ENCODE measurements around the gene SERPINB6.
"Not testable (repeated sequence)": the region's sequence is repeated elsewhere in the genome, so short reads cannot be mapped to it uniquely, and the experiment has no call there.

SERPINB6 gene

DNA sequence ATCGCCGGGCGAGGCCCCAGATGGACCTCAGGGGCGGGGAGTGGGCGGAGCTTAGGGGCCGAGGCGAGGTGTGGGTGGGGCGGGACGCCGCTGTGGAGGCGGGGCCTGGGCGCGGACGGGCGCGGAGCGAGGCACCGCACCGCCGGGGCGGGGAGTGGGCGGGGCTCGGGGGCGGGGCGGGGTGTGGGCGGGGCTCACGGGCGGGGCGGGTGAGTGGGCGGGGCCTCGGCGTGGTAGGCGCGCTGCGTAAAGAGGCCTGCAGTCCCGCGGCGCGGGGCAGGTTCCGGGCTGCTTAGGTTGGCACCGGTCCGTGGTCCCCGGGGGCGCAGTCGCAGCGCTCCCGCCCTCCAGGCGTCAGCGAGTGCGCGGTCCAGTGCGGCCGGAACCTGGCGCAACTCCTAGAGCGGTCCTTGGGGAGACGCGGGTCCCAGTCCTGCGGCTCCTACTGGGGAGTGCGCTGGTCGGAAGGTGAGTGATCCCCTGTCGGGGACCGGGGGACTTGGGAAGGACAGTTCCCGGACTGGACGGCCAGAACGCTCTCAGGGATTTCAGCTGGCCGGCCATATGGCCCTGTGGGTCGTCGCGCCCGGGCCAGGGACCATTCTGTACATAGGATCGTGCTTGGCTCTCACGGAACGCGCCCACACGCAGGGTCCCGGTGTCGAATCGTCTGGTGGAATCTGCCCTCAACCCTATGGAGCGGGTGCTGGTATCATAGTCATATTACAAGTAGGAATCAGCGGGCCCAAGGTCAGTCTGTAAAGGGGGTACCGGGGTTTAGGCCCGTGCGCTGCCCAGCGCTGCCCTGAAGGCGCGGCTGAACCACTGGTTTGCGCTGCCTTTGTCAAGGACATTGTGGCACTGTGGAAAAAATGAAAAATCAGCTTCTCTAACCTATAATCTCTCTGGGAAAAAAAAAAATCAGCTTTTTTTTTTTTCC is 28.5 kb upstream of the SERPINB6 start, which contains the start of gene NQO2:
Gene NQO2 (plus strand): TSS at position 277 of the 940 bp plus-strand sequence. CDS start 6,659 bp downstream, outside the sequence.
- DNase-seq (ENCODE audit: low read depth): peak; percentile 80

- DNase-seq (ENCODE audit: low read depth): no peak
These were observed 27.7 kb upstream of the SERPINB6 start for GRCh38 chr6:2998998-2999617.

- not testable (repeated sequence) for DNase-seq (ENCODE audit: low read depth)
These were observed 27.1 kb upstream of the SERPINB6 start for GRCh38 chr6:2998249-2998997.

- DNase-seq (ENCODE audit: low read depth): no peak
These were observed 22.5 kb upstream of the SERPINB6 start for GRCh38 chr6:2993755-2994317.

GRCh38 chr6:2992330-2992979 is 21.1 kb upstream of the SERPINB6 start:
- no peak for DNase-seq (ENCODE audit: low read depth)

- DNase-seq (ENCODE audit: low read depth): no peak
These were observed 19.7 kb upstream of the SERPINB6 start for GRCh38 chr6:2990932-2991506.

DNA sequence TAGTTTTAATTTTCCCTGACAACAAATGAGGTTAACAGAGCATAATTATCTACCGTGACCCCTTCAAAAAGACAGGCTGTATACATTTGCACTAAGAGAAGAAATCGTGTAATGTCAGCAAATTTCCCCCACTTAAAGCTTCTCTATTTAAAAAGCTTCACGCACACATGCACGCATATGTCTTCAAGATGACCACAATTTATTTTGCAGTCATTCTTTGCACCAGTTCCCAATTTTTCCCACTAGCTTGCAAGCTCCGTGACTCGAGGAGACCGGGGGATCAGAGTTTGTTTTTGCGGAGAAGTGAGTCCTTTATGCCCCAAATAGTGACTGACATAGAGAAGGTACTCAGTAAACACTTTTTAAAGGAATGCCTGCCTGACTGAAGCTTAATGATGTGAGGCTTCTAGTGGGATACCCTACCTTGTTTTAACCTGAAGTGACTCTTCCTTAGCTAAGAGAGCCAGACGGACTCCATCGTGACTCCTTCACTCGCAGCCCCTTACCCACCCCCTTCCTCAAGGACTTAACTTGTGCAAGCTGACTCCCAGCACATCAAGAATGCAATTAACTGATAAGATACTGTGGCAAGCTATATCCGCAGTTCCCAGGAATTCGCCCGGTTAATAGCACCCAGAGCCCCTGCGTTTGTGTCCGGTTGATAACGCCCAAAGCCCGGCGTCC is 19.0 kb upstream of the SERPINB6 start:
- no peak for DNase-seq (ENCODE audit: low read depth)

GRCh38 chr6:2989332-2990247 is 18.2 kb upstream of the SERPINB6 start:
- DNase-seq (ENCODE audit: low read depth): peak; percentile 41

- peak; percentile 51 for DNase-seq (ENCODE audit: low read depth)
These were observed 17.3 kb upstream of the SERPINB6 start for GRCh38 chr6:2988426-2989331.

GRCh38 chr6:2988094-2988425 is 16.7 kb upstream of the SERPINB6 start:
- no peak for DNase-seq (ENCODE audit: low read depth)

DNA sequence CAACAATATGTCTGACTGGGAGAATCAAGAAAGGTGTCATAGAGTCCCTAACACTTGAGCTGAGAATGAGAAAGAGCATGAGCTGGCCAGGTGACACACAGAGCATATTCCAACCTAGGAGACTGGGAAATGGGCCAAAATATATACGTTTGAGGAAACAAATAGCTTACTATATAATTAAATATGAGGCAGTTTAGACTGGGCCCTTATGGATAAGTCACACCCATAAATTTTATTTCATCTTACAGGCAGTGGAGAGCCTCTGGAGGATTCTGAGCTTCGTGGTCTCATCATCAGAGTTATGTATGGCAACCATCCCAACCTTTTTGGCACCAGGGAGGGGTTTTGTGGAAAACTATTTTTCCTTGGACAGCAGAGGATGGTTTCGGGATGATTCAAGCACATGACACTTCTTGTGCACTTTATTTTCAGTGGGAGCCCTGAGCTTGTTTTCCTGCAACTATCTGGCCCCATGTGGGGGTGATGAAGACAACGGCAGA is 15.4 kb upstream of the SERPINB6 start:
- DNase-seq (ENCODE audit: low read depth): no peak

DNA sequence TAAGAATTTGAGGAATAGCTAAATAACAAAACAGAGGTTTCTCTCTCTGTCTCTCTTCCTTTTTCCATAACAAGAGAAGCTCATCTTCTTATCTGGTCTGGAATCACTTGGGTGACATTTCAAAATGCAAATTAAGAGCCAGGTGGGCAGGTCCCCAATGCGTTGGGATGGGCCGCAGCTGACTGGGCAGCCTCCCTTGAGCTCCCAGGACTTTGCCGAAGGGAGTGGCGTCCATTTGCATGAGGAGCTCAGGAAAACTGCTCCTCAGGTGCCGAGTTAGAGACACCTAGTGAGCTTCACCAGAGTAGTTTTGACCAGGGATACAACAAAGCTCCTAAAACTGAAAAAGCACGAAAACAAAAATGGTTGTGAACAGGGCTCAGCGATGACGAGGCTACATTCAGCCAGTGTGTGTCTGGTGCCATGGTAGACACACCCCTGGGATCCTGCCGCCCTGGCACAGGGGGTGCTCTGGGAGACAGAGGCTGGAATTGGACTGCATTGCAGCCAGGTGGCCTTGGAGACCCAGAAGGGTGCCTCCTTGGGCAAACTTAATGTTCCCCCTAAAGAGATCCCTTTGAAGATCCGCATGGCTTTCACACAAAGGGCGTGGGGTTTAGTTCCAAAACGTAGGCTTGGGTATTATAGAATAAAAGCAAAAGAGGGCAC is 13.5 kb upstream of the SERPINB6 start:
- DNase-seq (ENCODE audit: low read depth): no peak

DNA sequence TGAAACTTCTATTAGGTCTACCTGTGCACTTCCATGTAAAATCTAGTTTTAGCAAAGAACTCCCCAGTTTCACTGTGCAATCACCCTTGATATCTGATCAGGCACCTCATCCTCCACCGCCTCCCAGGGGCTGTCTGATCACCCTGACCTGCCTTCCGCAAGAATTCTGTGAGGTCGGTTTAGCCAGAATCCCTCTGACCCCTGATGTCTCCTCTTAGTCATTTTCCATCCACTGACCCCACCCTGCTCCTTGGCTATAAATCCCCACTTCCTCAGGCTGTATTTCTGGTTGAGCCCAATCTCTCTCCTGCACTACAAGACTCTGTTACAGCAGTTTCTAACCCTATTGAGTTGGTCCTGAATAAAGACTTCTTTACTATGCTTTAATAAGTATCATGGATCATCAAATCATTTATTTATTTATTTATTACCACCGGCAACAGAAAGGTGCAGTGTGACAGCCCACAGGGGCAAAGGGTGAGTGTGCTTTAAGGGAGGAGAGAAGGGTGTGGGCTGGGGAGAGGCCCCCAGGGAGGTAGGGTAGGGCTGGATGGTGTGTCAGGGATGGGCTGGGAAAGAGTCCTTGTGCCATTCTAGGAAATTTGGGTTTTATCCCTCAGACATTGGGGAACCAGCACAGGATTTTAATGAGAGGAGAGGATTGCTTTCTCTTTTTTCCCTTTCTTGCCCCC is 11.2 kb upstream of the SERPINB6 start:
- no peak for DNase-seq (ENCODE audit: low read depth)

- DNase-seq (ENCODE audit: low read depth): no peak
These were observed 9.1 kb upstream of the SERPINB6 start for GRCh38 chr6:2980465-2980855.

DNA sequence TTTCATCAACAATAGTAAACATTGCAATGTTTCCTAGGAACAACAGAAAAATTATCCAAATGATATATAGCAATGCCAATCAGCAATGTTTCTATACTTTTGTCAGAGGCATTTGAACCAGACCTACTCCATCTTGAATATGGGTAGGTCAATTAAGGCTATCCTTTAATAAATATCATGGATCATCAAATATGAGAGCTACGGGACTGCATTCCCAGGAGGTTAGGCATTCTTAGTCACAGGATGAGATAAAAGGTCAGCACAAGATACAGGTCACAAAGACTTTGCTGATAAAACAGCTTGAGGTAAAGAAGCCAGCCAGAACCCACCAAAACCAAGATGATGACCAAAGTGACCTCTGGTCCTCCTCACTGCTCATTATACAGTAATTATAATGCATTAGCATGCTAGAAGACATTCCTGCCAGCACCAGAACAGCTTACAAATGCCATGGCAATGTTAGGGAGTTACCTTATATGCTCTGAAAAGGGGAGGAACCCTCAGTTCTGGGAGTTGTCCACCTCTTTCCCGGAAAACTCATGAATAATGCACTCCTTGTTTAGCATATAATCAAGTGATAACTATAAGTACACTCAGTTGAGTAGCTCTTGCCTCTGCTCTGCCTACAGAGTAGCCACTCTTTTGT is 8.6 kb upstream of the SERPINB6 start:
- DNase-seq (ENCODE audit: low read depth): no peak

DNA sequence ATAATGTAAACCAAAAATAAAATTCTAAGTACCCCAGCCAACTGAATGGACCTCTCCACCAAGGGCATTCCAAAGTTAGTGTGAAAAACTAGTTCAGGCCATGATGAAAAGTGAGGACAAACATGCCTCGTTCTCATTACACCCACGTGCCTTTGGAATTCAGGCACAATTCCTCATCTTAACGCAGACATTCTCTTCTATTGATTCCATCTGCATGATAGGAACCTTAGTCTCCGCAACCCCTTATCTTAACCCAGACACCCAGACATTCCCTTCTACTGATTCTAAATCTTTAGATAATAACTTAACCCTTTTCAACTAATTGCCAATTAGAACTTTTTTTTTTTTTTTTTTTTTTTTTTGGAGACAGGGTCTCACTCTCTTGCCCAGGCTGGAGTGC is 7.6 kb upstream of the SERPINB6 start:
- DNase-seq (ENCODE audit: low read depth): no peak

Data from stimulated activated CD8-positive, alpha-beta memory T cell treated with anti-CD3 and anti-CD28 coated beads, Interleukin-7, amount 100 ng/mL, for 24 hours (primary cell).